HUES48 (cell line): ENCODE measurements around the gene ACYP2.
"Not testable (repeated sequence)": the region's sequence is repeated elsewhere in the genome, so short reads cannot be mapped to it uniquely, and the experiment has no call there.

Experiments used
- H3K27ac ChIP-seq: one replicate; pipeline ENCODE4 v1.7.0; 2013; ENCODE audit warnings: low read depth, low read length, inconsistent platforms
- H3K27me3 ChIP-seq: 2 replicates; pipeline ENCODE4 v1.6.1; 2013; ENCODE audit warnings: mild to moderate bottlenecking, low read length; ENCODE audit not compliant: control insufficient read depth, insufficient read depth
- H3K36me3 ChIP-seq: 2 replicates; pipeline ENCODE4 v1.6.1; 2013; ENCODE audit warnings: low read length; ENCODE audit not compliant: control insufficient read depth, insufficient read depth
- H3K4me1 ChIP-seq: 2 replicates; pipeline ENCODE4 v1.6.1; 2013; ENCODE audit warnings: mild to moderate bottlenecking, low read length; ENCODE audit not compliant: control insufficient read depth, insufficient read depth
- H3K4me3 ChIP-seq: 2 replicates; pipeline ENCODE4 v1.5.1; 2013; ENCODE audit warnings: mild to moderate bottlenecking, low read depth, low read length
- H3K9ac ChIP-seq: 2 replicates; pipeline ENCODE4 v1.6.1; 2013; ENCODE audit warnings: mild to moderate bottlenecking, low read depth, low read length, moderate library complexity
- H3K9me3 ChIP-seq: 2 replicates; pipeline ENCODE4 v1.6.1; 2013; ENCODE audit warnings: low read length; ENCODE audit not compliant: control insufficient read depth, insufficient read depth

Gene ACYP2

DNA sequence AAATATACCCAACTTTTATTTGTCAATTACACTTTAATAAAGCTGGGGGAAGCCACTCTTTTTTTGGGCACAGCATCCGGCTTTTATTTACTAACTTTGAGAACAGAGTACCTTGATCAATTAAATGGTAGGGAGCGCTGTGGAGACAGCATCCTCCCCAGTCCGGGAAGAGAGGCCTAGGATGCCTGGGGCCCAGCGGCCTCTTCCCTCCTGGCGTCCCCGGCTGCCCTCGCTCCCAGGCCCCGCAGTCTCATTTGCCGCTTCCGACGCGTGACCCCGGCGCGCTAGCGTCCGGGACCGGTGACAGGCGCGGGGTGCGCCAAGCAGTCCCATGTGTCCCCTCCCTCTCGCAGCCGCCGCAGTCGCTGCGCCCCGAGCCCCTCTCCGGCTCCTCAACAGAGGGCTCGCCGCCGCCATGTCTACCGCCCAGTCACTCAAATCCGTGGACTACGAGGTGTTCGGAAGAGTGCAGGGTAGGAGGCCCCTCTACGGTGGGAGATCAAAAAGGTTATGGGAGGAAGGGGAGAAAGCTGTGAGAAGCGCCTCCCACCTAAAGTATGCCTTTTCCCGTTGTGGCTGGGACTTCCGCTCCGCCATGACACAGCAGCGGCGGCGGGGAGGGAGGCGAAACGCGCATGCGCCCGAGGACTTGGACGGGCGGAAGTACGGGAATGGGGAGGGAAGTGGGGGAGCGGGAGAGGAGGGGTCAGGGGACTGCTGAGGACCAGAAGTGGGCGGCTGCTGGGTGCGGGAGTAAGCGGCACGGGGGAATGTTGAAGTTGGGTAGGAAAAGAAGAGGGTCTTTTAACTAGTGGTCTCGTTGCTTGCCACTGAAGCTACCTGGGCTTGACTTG, at the start of gene ACYP2:
Gene ACYP2, plus strand, starts transcription at position 332 of the 854 bp plus-strand sequence.
- peaks cover 19% of the 10 kb centered on the region for H3K9me3 ChIP-seq
- no peaks in the 10 kb centered on the region for H3K36me3 ChIP-seq
- H3K4me3 ChIP-seq = peak within 1 kb of the TSS; percentile 91
- peak within 1 kb of the TSS; percentile 98 for H3K27ac ChIP-seq
- H3K9ac ChIP-seq = peak within 1 kb of the TSS; percentile 98
- no peaks in the 10 kb centered on the region for H3K4me1 ChIP-seq
- H3K27me3 ChIP-seq = no peaks in the 10 kb centered on the region

GRCh38 chr2:54065891-54066290, 49.5 kb upstream of the ACYP2 start:
- no peaks in the 10 kb centered on the region for H3K36me3 ChIP-seq
- no peak overlapping the region for H3K9ac ChIP-seq
- H3K27ac ChIP-seq = no peak overlapping the region
- no peaks in the 10 kb centered on the region for H3K9me3 ChIP-seq
- H3K4me1 ChIP-seq = no peaks in the 10 kb centered on the region
- no peaks in the 10 kb centered on the region for H3K27me3 ChIP-seq
- H3K4me3 ChIP-seq = no peak overlapping the region

DNA sequence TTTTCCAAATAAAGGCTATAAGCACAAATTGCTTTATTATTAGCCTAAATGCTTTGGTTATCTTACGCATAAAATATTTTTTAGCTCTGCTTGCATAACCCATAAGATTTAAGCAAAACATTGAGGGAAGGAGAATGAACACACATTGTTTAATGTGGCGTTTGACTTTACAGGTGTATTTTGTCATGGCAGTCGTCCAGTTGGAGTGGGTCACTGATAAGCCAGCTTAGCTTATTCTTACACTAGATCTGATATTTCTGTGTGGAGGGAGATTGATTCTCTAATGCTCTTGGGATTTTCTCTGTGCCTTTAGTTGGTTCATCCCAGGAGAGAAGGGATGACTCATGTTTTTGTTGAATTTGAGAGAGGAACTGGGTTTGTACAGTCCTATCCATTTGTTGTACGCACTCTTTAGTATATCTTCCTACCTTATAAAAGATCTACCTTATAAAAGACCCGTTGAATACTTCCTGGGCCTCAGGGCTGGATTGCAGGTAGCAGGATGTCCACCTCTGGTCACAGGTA, 47.5 kb upstream of the ACYP2 start:
- Histone ChIP-seq H3K27ac (no peak overlapping the region), H3K36me3 (no peaks in the 10 kb centered on the region), H3K4me3 (no peak overlapping the region)

GRCh38 chr2:54072483-54072882, 42.9 kb upstream of the ACYP2 start:
- not testable (repeated sequence) for H3K27ac ChIP-seq, H3K27me3 ChIP-seq, H3K9ac ChIP-seq, H3K4me3 ChIP-seq, H3K36me3 ChIP-seq, H3K4me1 ChIP-seq, H3K9me3 ChIP-seq

More for the DNA sequence above, 47.5 kb upstream of the ACYP2 start:
- Histone ChIP-seq H3K4me1 (no peaks in the 10 kb centered on the region), H3K9me3 (no peaks in the 10 kb centered on the region), H3K27me3 (no peaks in the 10 kb centered on the region), H3K9ac (no peak overlapping the region)

GRCh38 chr2:54073796-54074195, 41.6 kb upstream of the ACYP2 start:
- Histone ChIP-seq H3K9ac (no peak overlapping the region), H3K4me3 (no peak overlapping the region), H3K27me3 (no peaks in the 10 kb centered on the region), H3K4me1 (no peaks in the 10 kb centered on the region), H3K27ac (no peak overlapping the region), H3K36me3 (no peaks in the 10 kb centered on the region), H3K9me3 (no peaks in the 10 kb centered on the region)

DNA sequence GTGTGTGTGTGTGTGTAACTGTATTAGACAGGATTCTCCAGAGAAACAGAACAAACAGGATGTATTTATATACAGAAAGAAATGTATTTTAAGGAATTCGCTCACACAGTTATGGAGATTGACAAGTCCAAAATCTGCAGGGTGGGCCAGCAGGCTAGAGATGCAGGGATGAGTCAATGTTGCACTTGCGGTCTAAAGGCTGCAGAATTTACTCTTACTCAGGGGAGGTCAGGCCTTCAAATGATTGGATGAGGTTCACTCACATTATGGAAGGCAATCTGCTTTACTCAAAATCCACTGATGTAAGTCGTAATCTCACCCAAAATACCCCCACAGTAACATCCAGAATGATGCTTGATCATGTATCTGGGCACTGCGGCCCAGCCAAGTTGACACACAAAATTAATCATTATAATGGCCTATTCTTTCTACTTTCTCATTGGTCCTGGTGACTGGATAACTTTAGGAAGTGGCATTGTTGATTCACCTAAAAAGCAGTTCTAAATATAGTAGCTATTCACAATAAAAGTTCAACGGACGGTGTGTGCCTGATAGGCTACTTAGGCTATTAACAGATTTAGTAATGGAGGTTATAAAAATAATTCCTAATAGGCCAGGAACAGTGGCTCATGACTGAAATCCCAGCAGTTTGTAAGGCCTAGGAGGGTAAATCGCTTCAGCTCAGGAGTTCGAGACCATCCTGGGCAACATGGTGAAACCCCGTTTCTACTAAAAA, 40.6 kb upstream of the ACYP2 start:
- Histone ChIP-seq H3K36me3 (no peaks in the 10 kb centered on the region), H3K4me3 (no peak overlapping the region), H3K9ac (no peak overlapping the region), H3K9me3 (no peaks in the 10 kb centered on the region), H3K27me3 (no peaks in the 10 kb centered on the region), H3K27ac (no peak overlapping the region), H3K4me1 (no peaks in the 10 kb centered on the region)

DNA sequence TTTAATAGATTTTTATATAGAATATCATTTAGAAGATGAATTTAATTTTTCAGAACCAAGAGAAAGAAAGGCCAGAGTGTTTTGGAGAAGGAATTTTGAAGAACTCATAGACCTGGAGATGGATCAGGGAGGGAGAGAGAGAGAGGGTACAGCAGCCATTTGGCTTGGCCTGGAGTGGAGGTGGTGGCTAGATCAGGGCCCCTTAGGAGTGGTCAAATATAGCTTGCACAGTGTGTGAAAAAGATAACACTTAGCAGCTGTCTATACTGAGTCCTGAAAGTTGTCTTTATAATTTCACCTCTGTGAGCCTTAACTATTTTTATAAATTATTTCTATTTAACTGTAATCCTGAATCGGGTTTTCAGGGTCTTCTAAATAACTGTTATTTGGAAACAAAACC, 38.8 kb upstream of the ACYP2 start:
- Histone ChIP-seq H3K27me3 (no peaks in the 10 kb centered on the region), H3K9me3 (no peaks in the 10 kb centered on the region), H3K4me3 (no peak overlapping the region), H3K36me3 (no peaks in the 10 kb centered on the region), H3K4me1 (no peaks in the 10 kb centered on the region), H3K27ac (no peak overlapping the region), H3K9ac (no peak overlapping the region)

DNA sequence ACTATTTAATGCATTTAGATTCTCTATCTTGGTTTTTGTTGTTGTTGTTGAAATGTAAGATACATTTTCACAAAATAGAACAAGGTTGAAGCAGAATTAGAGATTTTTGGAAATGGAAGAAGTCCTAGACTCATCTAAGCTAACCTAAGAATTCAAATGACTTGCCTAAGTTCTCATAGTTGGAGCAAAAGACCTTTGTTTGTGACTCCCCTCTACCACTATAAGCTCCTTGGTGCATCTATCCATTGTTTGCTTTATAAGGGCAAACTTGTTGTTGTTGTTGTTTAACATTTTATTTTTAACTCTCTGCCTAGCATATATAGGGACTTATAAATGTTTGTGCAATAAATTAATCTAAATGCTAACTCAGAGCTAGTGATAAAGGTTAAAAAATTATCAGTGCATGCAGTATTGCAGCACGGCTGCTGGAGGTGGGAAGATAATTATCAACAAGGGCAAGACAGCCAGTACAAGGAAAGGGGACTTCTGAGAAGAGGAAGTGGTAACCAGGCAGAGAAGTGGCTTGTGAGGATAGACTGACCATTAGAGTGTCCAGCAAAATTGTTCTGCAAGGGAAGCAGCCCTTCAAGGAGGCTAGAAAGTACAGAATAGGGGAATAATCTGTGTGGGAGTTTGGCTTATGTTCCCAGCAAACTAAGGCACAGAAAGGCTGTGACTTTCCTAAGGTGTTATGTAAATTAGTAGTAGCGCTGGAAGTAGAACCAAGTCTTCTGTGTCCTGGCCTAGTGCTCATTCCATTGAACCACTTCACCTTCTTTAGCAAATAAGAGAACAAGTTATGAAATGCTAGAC, 38.1 kb upstream of the ACYP2 start:
- H3K27me3 ChIP-seq = no peaks in the 10 kb centered on the region
- H3K4me3 ChIP-seq = no peak overlapping the region
- H3K9ac ChIP-seq = no peak overlapping the region
- no peak overlapping the region for H3K27ac ChIP-seq
- no peaks in the 10 kb centered on the region for H3K4me1 ChIP-seq
- no peaks in the 10 kb centered on the region for H3K36me3 ChIP-seq
- no peaks in the 10 kb centered on the region for H3K9me3 ChIP-seq

DNA sequence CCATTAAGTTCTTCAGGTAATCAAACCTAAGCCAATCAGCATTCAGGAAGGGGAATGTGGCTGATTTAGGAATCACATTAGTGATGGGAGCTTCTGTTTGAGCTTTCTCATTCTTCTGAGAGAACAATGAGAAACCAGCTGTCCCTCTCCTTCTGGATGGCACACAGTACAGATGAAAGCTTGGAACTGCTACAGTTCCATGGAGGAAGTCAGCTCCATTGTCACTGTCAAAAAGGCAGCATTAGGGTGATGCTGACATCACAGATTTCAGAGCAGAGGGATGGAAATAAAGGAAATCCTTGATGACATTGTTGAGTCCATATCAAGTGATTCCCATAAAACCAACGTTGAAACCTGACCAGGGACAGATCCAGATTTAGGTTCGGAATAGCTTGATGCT, 36.1 kb upstream of the ACYP2 start:
- Histone ChIP-seq H3K4me1 (no peaks in the 10 kb centered on the region), H3K27ac (no peak overlapping the region), H3K9ac (no peak overlapping the region), H3K36me3 (no peaks in the 10 kb centered on the region), H3K9me3 (no peaks in the 10 kb centered on the region), H3K27me3 (no peaks in the 10 kb centered on the region), H3K4me3 (no peak overlapping the region)

- H3K27ac ChIP-seq = no peak overlapping the region
- H3K4me1 ChIP-seq = no peaks in the 10 kb centered on the region
Observed at GRCh38 chr2:54081574-54081973, 33.8 kb upstream of the ACYP2 start.

More at GRCh38 chr2:54081574-54081973, 33.8 kb upstream of the ACYP2 start:
- no peaks in the 10 kb centered on the region for H3K36me3 ChIP-seq
- H3K9me3 ChIP-seq = no peaks in the 10 kb centered on the region
- no peak overlapping the region for H3K9ac ChIP-seq
- H3K4me3 ChIP-seq = no peak overlapping the region
- no peaks in the 10 kb centered on the region for H3K27me3 ChIP-seq
